Measurements from ENCODE around the gene SLC16A10. TPM values are rescaled to one million over a fixed set of nuclear protein-coding genes. Genes with fewer than 3 reads are reported as not detected.

The SLC16A10 gene
- total RNA-seq, 2 experiments from 2014 or later = 6.6 to 8.1 TPM

DNA sequence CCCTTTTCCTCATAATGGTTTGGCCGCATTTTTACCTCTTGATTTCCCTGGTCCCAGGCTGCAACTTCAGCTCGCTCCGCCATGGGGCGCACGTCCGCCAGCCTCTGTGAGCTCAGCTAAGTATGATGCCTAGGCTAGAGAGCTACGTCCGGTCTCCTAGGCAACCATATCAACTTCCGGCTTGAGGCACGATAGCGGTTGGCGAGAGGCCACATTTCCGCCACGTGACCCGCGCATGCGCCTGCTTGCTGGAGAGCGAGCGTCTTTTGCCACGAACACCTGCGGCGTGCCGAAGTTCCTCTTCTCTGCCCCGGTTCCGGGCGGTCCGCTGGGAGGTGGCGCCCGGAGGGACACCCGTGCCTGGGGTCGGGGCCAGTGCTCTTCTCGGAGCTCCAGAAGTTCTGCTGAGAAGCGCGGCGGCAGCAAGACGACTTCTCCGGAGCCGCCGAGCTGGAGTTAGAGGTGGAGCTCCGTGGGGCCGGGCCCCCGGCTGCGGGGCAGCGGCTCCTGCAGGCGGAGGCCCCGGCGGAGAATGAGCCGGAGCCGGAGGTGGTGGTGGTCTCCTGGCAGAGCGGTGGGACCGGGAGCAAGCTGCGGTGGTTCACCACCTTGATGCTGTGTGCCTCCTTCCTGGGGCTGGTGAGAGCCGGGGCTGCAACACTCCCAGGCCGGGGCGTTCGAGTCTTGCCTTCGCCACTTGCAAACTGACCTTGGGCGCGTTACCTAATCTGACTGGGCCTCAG is 172.0 kb downstream of the SLC16A10 start:
- Mint-ChIP-seq H3K27me3 (ENCODE audit: low read depth) (no peaks in the 10 kb centered on the region), H3K4me3 (peak overlapping the region; percentile 77), H3K4me1 (ENCODE audit: low read depth) (peaks cover 34% of the 10 kb centered on the region), H3K27ac (peak overlapping the region; percentile 79), H3K36me3 (ENCODE audit: low read depth) (peaks cover 6% of the 10 kb centered on the region), H3K9me3 (no peaks in the 10 kb centered on the region)
- DNase-seq = peak; percentile 99
- intact Hi-C loops (cut with micrococcal nuclease) = loop anchor here (1.0 to 5.0 kb wide), 18 partner anchors 80 to 904 kb away; partner anchors contain the start of genes FAM229B, FYN, REV3L and SLC16A10
- CTCF ChIA-PET = interaction anchor here (0.6 to 2.7 kb wide), 48 partner anchors 9 to 904 kb away, joined by 3 to 37 read pairs (median 4); partner anchors contain the start of genes FAM229B, REV3L, SLC16A10 and TRAF3IP2

DNA sequence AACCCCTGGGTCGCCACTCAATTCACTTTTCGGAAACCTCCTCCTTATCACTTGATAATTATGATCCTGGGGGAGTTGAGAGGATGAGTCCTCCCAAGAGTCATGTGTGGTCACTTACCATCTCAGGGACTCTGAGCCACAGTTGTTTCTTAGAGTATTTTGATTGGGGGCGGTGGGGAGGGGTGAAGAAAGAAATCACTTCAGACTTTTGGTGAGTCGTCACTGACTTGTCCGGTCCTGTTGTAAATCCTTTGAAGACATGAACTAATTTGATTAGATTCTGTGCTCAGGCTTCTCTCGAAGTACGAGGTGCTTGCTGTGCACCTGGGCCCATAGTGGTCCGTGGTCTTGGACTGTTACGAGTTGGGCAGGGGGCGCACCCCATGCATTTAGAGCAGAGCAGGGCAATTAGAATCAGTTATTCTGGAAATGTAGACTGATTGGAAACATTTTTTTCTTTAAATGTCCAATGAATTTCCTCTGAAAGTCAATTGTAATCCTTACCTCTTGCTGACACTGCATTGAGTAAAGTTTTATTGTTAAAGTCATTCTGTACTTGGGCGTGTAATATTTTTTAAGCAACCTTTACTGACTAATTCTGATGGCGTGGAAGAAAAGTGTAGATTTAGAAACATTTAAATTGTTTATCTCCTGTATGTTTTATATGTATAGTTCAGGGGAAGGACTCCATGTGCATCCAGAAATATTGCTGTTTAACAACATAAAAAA is 173.4 kb downstream of the SLC16A10 start:
- H3K4me3 Mint-ChIP-seq = peak overlapping the region; percentile 77
- H3K27me3 Mint-ChIP-seq (ENCODE audit: low read depth) = no peaks in the 10 kb centered on the region
- H3K36me3 Mint-ChIP-seq (ENCODE audit: low read depth) = peaks cover 8% of the 10 kb centered on the region
- intact Hi-C loops (cut with micrococcal nuclease) = no loop called here
- DNase-seq = no peak
- H3K27ac Mint-ChIP-seq = no peak overlapping the region
- CTCF ChIA-PET = interaction anchor here (1.5 to 2.7 kb wide), 3 partner anchors 11 to 321 kb away, joined by 6 to 37 read pairs (median 9); no protein-coding TSS in a partner anchor
- peaks cover 35% of the 10 kb centered on the region for H3K4me1 Mint-ChIP-seq (ENCODE audit: low read depth)
- no peaks in the 10 kb centered on the region for H3K9me3 Mint-ChIP-seq

DNA sequence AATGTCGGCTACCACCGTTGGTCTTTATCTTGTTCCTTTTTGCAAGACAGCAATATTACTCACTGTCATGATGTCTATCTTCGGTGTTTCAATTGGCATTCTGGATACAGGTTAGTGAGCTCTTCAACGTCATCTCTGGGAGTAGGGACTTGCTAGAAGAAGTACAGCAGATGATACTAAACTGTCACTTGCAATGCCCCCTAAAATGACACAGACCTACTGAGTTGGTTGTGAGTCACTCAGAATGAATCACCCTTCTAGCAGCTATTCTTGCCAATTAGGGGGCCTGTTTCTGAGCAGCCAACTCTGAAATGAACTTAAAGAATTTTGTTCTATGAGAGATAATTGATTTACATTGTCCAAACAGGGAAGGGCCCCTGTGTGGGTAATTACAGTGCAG is 176.5 kb downstream of the SLC16A10 start:
- Mint-ChIP-seq H3K27me3 (ENCODE audit: low read depth) (no peaks in the 10 kb centered on the region), H3K4me3 (no peak overlapping the region), H3K9me3 (no peaks in the 10 kb centered on the region), H3K4me1 (ENCODE audit: low read depth) (peaks cover 48% of the 10 kb centered on the region), H3K36me3 (ENCODE audit: low read depth) (peaks cover 32% of the 10 kb centered on the region), H3K27ac (no peak overlapping the region)
- CTCF ChIA-PET = interaction anchor here (0.8 to 1.0 kb wide), 2 partner anchors 253 to 822 kb away, joined by 3 read pairs; no protein-coding TSS in a partner anchor
- intact Hi-C loops (cut with micrococcal nuclease) = no loop called here
- DNase-seq = peak; percentile 28

DNA sequence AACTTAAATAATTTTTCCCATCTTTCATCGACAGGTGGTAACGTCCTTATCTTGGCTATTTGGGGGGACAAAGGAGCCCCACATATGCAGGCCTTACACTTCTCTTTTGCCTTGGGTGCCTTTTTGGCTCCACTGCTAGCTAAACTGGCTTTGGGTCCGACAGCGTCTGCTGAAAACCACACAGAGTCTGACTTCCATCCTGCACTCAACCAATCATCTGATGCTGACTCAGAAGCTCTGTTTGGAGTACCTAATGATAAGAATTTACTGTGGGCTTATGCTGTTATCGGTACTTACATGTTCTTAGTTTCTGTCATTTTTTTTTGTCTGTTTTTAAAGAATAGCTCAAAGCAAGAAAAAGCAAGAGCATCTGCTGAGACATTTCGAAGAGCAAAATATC is 178.5 kb downstream of the SLC16A10 start:
- DNase-seq = no peak
- Mint-ChIP-seq H3K27me3 (ENCODE audit: low read depth) (no peaks in the 10 kb centered on the region), H3K27ac (no peak overlapping the region), H3K4me1 (ENCODE audit: low read depth) (peaks cover 39% of the 10 kb centered on the region), H3K4me3 (no peak overlapping the region), H3K36me3 (ENCODE audit: low read depth) (peaks cover 49% of the 10 kb centered on the region), H3K9me3 (no peaks in the 10 kb centered on the region)
- intact Hi-C loops (cut with micrococcal nuclease) = no loop called here
- CTCF ChIA-PET = interaction anchor here (0.5 to 0.9 kb wide), 2 partner anchors 255 to 897 kb away, joined by 3 to 5 read pairs; no protein-coding TSS in a partner anchor

DNA sequence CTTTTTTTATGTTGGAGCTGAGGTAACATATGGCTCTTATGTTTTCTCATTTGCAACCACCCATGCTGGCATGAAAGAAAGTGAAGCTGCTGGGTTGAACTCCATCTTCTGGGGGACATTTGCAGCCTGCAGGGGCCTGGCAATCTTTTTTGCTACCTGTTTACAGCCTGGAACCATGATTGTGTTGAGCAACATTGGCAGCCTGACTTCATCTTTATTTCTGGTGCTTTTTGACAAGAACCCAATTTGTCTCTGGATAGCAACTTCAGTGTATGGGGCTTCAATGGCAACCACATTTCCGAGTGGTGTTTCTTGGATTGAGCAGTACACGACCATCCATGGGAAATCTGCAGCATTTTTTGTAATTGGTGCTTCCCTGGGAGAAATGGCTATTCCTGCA is 179.0 kb downstream of the SLC16A10 start:
- CTCF ChIA-PET = interaction anchor here (0.5 kb wide), 1 partner anchor 255 kb away, joined by 3 read pairs; no protein-coding TSS in a partner anchor
- peaks cover 35% of the 10 kb centered on the region for H3K4me1 Mint-ChIP-seq (ENCODE audit: low read depth)
- no peak overlapping the region for H3K27ac Mint-ChIP-seq
- intact Hi-C loops (cut with micrococcal nuclease) = no loop called here
- no peaks in the 10 kb centered on the region for H3K9me3 Mint-ChIP-seq
- H3K36me3 Mint-ChIP-seq (ENCODE audit: low read depth) = peaks cover 50% of the 10 kb centered on the region
- H3K27me3 Mint-ChIP-seq (ENCODE audit: low read depth) = no peaks in the 10 kb centered on the region
- no peak for DNase-seq
- no peak overlapping the region for H3K4me3 Mint-ChIP-seq

DNA sequence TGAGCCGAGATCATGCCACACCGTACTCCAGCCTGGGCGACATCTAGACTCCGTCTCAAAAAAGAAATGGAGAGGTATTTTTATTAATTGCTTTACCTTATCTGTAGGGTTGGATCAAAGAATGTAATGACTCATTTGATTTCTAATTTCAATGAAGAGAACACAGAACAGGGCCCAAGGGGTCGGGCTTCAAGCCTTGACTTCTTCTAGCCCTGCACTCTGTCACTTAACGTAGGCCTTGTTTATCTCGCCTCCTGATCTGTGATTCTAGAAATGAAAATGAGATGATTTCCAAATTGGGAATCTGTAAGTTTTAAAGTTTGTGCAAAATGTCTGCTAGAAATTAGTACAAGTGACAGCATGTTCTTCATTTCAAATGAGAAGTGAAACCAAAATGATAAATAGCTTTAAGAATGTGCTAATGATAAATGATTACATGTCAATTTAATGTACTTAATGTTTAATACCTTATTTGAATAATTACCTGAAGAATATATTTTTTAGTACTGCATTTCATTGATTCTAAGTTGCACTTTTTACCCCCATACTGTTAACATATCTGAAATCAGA is 180.5 kb downstream of the SLC16A10 start:
- Mint-ChIP-seq H3K4me3 (no peak overlapping the region), H3K27ac (no peak overlapping the region), H3K36me3 (ENCODE audit: low read depth) (peaks cover 54% of the 10 kb centered on the region), H3K27me3 (ENCODE audit: low read depth) (no peaks in the 10 kb centered on the region), H3K4me1 (ENCODE audit: low read depth) (peaks cover 27% of the 10 kb centered on the region), H3K9me3 (peaks cover under 1% of the 10 kb centered on the region)
- intact Hi-C loops (cut with micrococcal nuclease) = no loop called here
- CTCF ChIA-PET = no interaction called here
- no peak for DNase-seq

DNA sequence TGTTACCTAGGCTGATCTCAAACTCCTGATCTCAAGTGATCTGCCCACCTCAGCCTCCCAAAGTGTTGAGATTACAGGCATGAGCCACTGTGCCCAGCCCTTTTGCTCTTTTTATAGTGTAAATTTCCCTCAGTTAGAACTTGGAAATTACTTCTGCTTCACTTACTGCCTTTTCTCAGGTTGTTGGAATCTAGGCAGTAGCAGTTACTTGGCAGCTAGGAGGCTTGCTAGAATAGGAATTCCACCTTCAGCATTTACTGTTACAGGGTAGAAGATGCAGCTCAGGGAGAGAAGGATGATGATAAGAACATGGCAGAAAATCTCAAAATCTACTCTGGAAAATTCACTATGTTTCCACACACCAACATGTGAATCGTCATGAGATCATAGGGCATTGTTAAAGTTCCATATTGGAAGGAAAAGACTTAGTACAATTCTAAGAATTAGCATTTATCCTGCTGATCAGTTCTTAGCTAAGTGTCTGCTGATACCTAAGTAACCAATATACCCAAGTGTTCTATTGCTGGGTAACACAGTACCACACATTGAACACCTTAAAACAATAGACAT is 182.2 kb downstream of the SLC16A10 start:
- no peak overlapping the region for H3K27ac Mint-ChIP-seq
- peaks cover 20% of the 10 kb centered on the region for H3K4me1 Mint-ChIP-seq (ENCODE audit: low read depth)
- H3K27me3 Mint-ChIP-seq (ENCODE audit: low read depth) = no peaks in the 10 kb centered on the region
- peaks cover 12% of the 10 kb centered on the region for H3K9me3 Mint-ChIP-seq
- intact Hi-C loops (cut with micrococcal nuclease) = no loop called here
- H3K36me3 Mint-ChIP-seq (ENCODE audit: low read depth) = peaks cover 60% of the 10 kb centered on the region
- DNase-seq = no peak
- no peak overlapping the region for H3K4me3 Mint-ChIP-seq
- CTCF ChIA-PET = no interaction called here

DNA sequence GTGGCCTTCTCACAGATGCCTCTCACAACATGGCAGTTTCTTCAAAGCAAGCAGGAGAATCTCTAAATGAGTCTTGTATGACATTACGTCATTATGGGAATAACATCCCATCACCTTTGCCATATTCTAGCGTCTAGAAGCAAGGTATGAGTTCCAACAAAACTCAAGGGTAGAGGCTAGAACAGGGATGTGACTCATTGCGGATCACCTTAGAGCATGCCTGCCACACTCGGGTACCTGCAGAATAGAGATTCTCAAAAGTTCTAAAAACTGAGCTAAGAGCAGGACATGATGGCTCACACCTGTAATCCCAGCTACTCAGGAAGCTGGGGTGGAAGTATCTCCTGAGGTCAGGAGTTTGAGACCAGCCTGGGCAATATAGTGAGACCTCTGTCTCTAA is 182.8 kb downstream of the SLC16A10 start:
- no peak overlapping the region for H3K27ac Mint-ChIP-seq
- CTCF ChIA-PET = interaction anchor here (0.5 kb wide), 1 partner anchor 893 kb away, joined by 3 read pairs; no protein-coding TSS in a partner anchor
- H3K4me3 Mint-ChIP-seq = no peak overlapping the region
- no peaks in the 10 kb centered on the region for H3K27me3 Mint-ChIP-seq (ENCODE audit: low read depth)
- peaks cover 66% of the 10 kb centered on the region for H3K36me3 Mint-ChIP-seq (ENCODE audit: low read depth)
- intact Hi-C loops (cut with micrococcal nuclease) = no loop called here
- peaks cover 20% of the 10 kb centered on the region for H3K4me1 Mint-ChIP-seq (ENCODE audit: low read depth)
- H3K9me3 Mint-ChIP-seq = peaks cover 17% of the 10 kb centered on the region
- DNase-seq = no peak

DNA sequence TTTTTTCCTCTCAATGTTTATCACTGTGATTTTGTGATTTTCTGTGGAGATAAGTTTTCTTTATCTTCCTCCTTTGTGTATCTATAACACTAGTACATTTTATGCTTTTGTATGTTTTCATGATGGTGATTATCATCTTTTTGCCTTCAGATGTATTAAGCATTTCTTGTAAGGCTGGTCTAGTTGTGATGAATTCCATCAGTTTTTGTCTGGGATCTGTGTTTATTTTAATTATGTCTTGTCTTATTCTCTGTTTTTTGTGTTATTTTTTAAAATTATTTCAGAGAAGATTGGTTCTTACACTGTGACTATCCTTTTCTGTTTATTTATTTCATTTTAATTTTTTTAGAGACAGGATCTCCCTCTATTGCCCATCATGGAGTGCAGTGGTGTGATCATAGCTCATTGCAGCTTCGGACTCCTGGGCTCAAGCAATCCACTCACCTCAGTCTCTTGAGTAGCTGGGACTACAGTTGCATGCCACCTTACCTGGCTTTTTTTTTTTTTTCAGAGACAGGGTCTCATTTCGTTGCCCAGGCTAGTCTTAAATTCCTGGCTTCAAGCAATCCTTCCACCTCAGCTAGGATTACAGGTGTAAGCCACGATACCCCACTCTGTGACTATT is 187.4 kb downstream of the SLC16A10 start:
- Mint-ChIP-seq H3K4me3 (no peak overlapping the region), H3K27ac (no peak overlapping the region), H3K9me3 (peaks cover 21% of the 10 kb centered on the region), H3K27me3 (ENCODE audit: low read depth) (no peaks in the 10 kb centered on the region), H3K4me1 (ENCODE audit: low read depth) (peaks cover 2% of the 10 kb centered on the region), H3K36me3 (ENCODE audit: low read depth) (peaks cover 74% of the 10 kb centered on the region)
- no peak for DNase-seq
- CTCF ChIA-PET = interaction anchor here (0.6 to 1.1 kb wide), 3 partner anchors 10 to 833 kb away, joined by 3 to 4 read pairs (median 3); no protein-coding TSS in a partner anchor
- intact Hi-C loops (cut with micrococcal nuclease) = no loop called here

DNA sequence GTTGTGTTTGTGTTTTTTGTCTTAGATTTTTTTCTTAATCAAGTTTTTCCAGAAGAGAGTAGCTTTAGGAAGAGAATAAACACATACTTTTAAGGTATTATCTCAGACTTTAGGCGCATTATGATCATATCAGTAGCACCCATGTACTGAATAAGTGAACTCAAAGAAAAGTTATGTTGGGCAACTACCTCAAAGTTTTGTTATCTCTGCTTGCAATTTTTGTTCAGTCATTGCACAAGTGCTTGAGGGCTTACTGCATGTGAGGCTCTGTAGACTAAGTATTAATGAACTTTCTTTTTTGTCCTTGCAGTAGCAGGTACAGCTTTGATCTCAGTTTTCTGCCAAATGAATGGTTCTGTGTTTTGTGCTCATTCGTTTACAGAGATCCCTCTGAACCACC is 189.0 kb downstream of the SLC16A10 start:
- intact Hi-C loops (cut with micrococcal nuclease) = no loop called here
- no peak overlapping the region for H3K4me3 Mint-ChIP-seq
- H3K9me3 Mint-ChIP-seq = peaks cover 21% of the 10 kb centered on the region
- H3K36me3 Mint-ChIP-seq (ENCODE audit: low read depth) = peaks cover 71% of the 10 kb centered on the region
- H3K27ac Mint-ChIP-seq = no peak overlapping the region
- H3K4me1 Mint-ChIP-seq (ENCODE audit: low read depth) = peaks cover 2% of the 10 kb centered on the region
- no peaks in the 10 kb centered on the region for H3K27me3 Mint-ChIP-seq (ENCODE audit: low read depth)
- CTCF ChIA-PET = no interaction called here
- DNase-seq = no peak

DNA sequence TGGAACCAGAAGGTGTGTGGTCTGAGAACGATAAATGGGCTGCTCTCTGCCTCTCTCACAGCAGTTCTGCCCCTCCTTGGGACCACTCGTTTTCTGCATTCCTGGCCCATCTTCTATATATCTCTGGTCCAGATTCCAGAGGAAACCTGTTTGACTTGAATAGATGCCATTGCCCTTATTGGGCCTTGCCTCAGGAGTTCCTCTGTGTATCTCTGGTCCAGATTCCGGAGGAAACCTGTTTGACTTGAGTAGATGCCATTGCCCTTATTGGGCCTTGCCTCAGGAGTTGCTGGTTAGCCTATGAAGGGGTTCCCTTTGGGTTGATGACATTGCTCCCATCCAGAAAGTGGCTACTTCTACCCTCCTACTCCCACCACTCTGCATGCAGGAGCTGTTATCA is 189.4 kb downstream of the SLC16A10 start:
- peaks cover 2% of the 10 kb centered on the region for H3K4me1 Mint-ChIP-seq (ENCODE audit: low read depth)
- no peaks in the 10 kb centered on the region for H3K27me3 Mint-ChIP-seq (ENCODE audit: low read depth)
- intact Hi-C loops (cut with micrococcal nuclease) = no loop called here
- H3K4me3 Mint-ChIP-seq = no peak overlapping the region
- DNase-seq = no peak
- no peak overlapping the region for H3K27ac Mint-ChIP-seq
- H3K9me3 Mint-ChIP-seq = peaks cover 21% of the 10 kb centered on the region
- H3K36me3 Mint-ChIP-seq (ENCODE audit: low read depth) = peaks cover 71% of the 10 kb centered on the region
- CTCF ChIA-PET = no interaction called here

DNA sequence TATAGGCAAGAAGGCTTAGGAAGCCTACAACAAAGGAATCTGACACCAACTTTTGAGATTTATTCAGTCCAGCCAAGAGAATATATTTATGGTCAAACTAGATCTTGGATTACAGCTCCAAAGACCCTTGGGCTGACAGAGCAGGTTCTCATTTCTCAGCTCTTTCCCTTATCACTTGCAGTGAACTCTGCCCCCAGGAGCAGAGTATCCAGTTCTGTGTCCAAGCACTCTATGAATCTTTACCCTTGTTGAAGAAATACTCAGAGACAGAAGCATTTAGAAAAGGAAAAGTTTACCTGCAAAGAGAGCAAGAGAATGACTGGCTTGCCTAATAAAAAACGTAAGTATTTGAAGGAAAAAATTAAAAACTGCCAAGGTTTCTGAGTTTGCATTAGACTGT is 190.5 kb downstream of the SLC16A10 start:
- intact Hi-C loops (cut with micrococcal nuclease) = no loop called here
- Mint-ChIP-seq H3K4me3 (no peak overlapping the region), H3K36me3 (ENCODE audit: low read depth) (peaks cover 67% of the 10 kb centered on the region), H3K9me3 (peaks cover 20% of the 10 kb centered on the region), H3K27me3 (ENCODE audit: low read depth) (no peaks in the 10 kb centered on the region), H3K4me1 (ENCODE audit: low read depth) (peaks cover 5% of the 10 kb centered on the region), H3K27ac (no peak overlapping the region)
- CTCF ChIA-PET = no interaction called here
- no peak for DNase-seq
